ENCODE measurements around the gene CATSPERZ. TPM values are rescaled to one million over a fixed set of nuclear protein-coding genes. Genes with fewer than 3 reads are reported as not detected.
A peak's percentile ranks its signal among the peaks of the same experiment; 100 is the strongest.

The CATSPERZ gene
- 0.29 TPM in 1 of 2 replicates, not detected in the other for total RNA-seq

- peaks cover 59% of the 10 kb centered on the region for H3K27me3 ChIP-seq (ENCODE audit: insufficient read depth, low read length)
- H3K4me1 ChIP-seq (ENCODE audit: insufficient read depth, low read length): peaks cover 15% of the 10 kb centered on the region
- no peak within 1 kb of the TSS for H3K27ac ChIP-seq (ENCODE audit: low read depth, low read length)
- no peaks in the 10 kb centered on the region for H3K9me3 ChIP-seq (ENCODE audit: low read depth, low read length)
- no peak for TF ChIP-seq CTCF (IDR thresholded peaks at IDR 0.05; ENCODE audit: extremely low read depth, low read depth, low read length)
- H4K20me1 ChIP-seq (ENCODE audit: insufficient read depth, low read length): no peaks in the 10 kb centered on the region
- peak within 1 kb of the TSS; percentile 64 for H3K4me3 ChIP-seq (ENCODE audit: insufficient read depth, low read length)
- H3K4me2 ChIP-seq (ENCODE audit: insufficient read depth, low read length): peak within 1 kb of the TSS; percentile 74
- no peaks in the 10 kb centered on the region for H3K36me3 ChIP-seq (ENCODE audit: insufficient read depth, low read length)
- peak within 1 kb of the TSS; percentile 76 for H2AFZ ChIP-seq (ENCODE audit: low read length)
- peak; percentile 72 for DNase-seq (ENCODE audit: insufficient read length, low spot score, missing footprints)
- H3K79me2 ChIP-seq (ENCODE audit: insufficient read depth, low read length): no peaks in the 10 kb centered on the region
Measured at GRCh38 chr11:64299847-64300648, at the start of gene CATSPERZ. CATSPERZ (plus strand) TSS chr11:64300358; CDS start chr11:64300411, 53 bp downstream.

GRCh38 chr11:64250415-64251015 is 49.6 kb upstream of the CATSPERZ start:
- DNase-seq (ENCODE audit: insufficient read length, low spot score, missing footprints): peak; percentile 95
- H3K4me2 ChIP-seq (ENCODE audit: insufficient read depth, low read length): peak overlapping the region; percentile 89
- no peaks in the 10 kb centered on the region for H3K9me3 ChIP-seq (ENCODE audit: low read depth, low read length)
- H3K4me3 ChIP-seq (ENCODE audit: insufficient read depth, low read length): peak overlapping the region; percentile 91
- no peaks in the 10 kb centered on the region for H3K27me3 ChIP-seq (ENCODE audit: insufficient read depth, low read length)
- H3K36me3 ChIP-seq (ENCODE audit: insufficient read depth, low read length): peaks cover 8% of the 10 kb centered on the region
- H3K4me1 ChIP-seq (ENCODE audit: insufficient read depth, low read length): peaks cover 12% of the 10 kb centered on the region
- H4K20me1 ChIP-seq (ENCODE audit: insufficient read depth, low read length): peaks cover 4% of the 10 kb centered on the region
- peaks cover 37% of the 10 kb centered on the region for H3K79me2 ChIP-seq (ENCODE audit: insufficient read depth, low read length)
- H3K27ac ChIP-seq (ENCODE audit: low read depth, low read length): no peak overlapping the region
- H2AFZ ChIP-seq (ENCODE audit: low read length): peak overlapping the region; percentile 89
- no peak for TF ChIP-seq CTCF (IDR thresholded peaks at IDR 0.05; ENCODE audit: extremely low read depth, low read depth, low read length)

GRCh38 chr11:64251016-64251752 is 49.0 kb upstream of the CATSPERZ start, which contains the start of gene PLCB3:
PLCB3 (plus strand) TSS chr11:64251530; CDS start chr11:64251650, 120 bp downstream.
- Histone ChIP-seq H3K27ac (ENCODE audit: low read depth, low read length) (peak within 1 kb of the TSS; percentile 58), H3K4me2 (ENCODE audit: insufficient read depth, low read length) (peak within 1 kb of the TSS; percentile 98), H4K20me1 (ENCODE audit: insufficient read depth, low read length) (no peaks in the 10 kb centered on the region), H3K36me3 (ENCODE audit: insufficient read depth, low read length) (peaks cover 15% of the 10 kb centered on the region), H2AFZ (ENCODE audit: low read length) (peak within 1 kb of the TSS; percentile 89), H3K4me3 (ENCODE audit: insufficient read depth, low read length) (peak within 1 kb of the TSS; percentile 91), H3K4me1 (ENCODE audit: insufficient read depth, low read length) (peaks cover 11% of the 10 kb centered on the region), H3K27me3 (ENCODE audit: insufficient read depth, low read length) (no peaks in the 10 kb centered on the region), H3K79me2 (ENCODE audit: insufficient read depth, low read length) (peaks cover 30% of the 10 kb centered on the region), H3K9me3 (ENCODE audit: low read depth, low read length) (no peaks in the 10 kb centered on the region)
- DNase-seq (ENCODE audit: insufficient read length, low spot score, missing footprints): peak; percentile 99
- TF ChIP-seq CTCF (IDR thresholded peaks at IDR 0.05; ENCODE audit: extremely low read depth, low read depth, low read length): peak; percentile 49

All from osteoblast (primary cell).